Psoas muscle (tissue), 8 donors: ENCODE results near the gene GNPAT. TPM values are rescaled to one million over a fixed set of nuclear protein-coding genes. Genes with fewer than 3 reads are reported as not detected.

Experiments
- ATAC-seq, 4 donors: fragments of 200-7000 bp; cut with Tn5 transposase; one replicate each; pipeline ENCODE4 v1.9.1; 2020; ENCODE audit warnings: moderate library complexity in 3 of 4, mild to moderate bottlenecking in 2 of 4
- DNase-seq, 2 donors: peaks; one replicate each; pipeline ENCODE4 v3.0.0-alpha.2; 2020
- H3K27ac ChIP-seq: fragments of 200-600 bp; one replicate; pipeline ENCODE4 v1.8.0; 2022
- H3K27me3 ChIP-seq, 3 donors: fragments of 200-600 bp in 1 of 3; one replicate each; pipeline versions ENCODE4 v1.6.1 to v1.8.0; 2013 to 2022; ENCODE audit warnings: low read length in 2 of 3, mild to moderate bottlenecking in 2 of 3, moderate library complexity in 1 of 3; ENCODE audit not compliant: insufficient read depth in 3 of 3
- H3K36me3 ChIP-seq, 2 donors: fragments of 200-600 bp in 1 of 2; one replicate each; pipeline versions ENCODE4 v1.6.1 to v1.8.0; 2013 to 2022; ENCODE audit warnings: low read depth in 1 of 2, mild to moderate bottlenecking in 1 of 2, moderate library complexity in 1 of 2; ENCODE audit not compliant: insufficient read depth in 1 of 2
- H3K4me1 ChIP-seq: fragments of 200-600 bp; one replicate; pipeline ENCODE4 v1.8.0; 2022
- H3K4me3 ChIP-seq: fragments of 200-600 bp; one replicate; pipeline ENCODE4 v1.8.0; 2022; ENCODE audit warnings: mild to moderate bottlenecking
- H3K9me3 ChIP-seq: fragments of 200-600 bp; one replicate; pipeline ENCODE4 v1.8.0; 2022
- WGBS, 3 donors: extraction: QIAGEN DNeasy Blood & Tissue Kit; methylation state at CpG; one replicate each; pipeline versions ENCODE4 v1.1.6 to v1.1.7; 2013; 5-methylcytosine and 5-hydroxymethylcytosine counted together
- intact Hi-C, 2 donors: fragments of 100-400 bp; cut with DNase I; formaldehyde crosslinking; loops; one replicate each; pipeline versions ENCODE4 v1.11.0 to v1.14.2; 2022
- polyA plus RNA-seq, 3 donors: library from polyadenylated mRNA; stranded (reverse); fragments of 200-250 nt; gene quantifications; one replicate each; pipeline ENCODE4 v1.2.3, GENCODE V29; 2013
- total RNA-seq, 4 donors: library from RNA; stranded (reverse); fragmentation: NEBNext Ultra II Directional in 2 of 4; extraction: Animal tissue kit (Norgen Biotek cat#: 25700) in 2 of 4; gene quantifications; one replicate each; pipeline versions ENCODE4 v1.2.1 to v1.2.4, GENCODE V29; 2021 to 2023
- TF ChIP-seq, protein P1 (sequence below): fragments of 200-600 bp; IDR thresholded peaks from one replicate; pipeline ENCODE4 v1.8.0; 2022; ENCODE audit warnings: antibody characterized with exemption
- donor health status: healthy with polysubstance abuse.
- donor health status: DM: no; HTN: no; CAD: no; lungs with moderate emphysema.
- donor health status: Bipolar disorder and iron deficiency.
- donor health status: healthy.
- donor health status: DM: yes; HTN: yes; CAD: no.
- donor health status: DM: no; HTN: no; CAD: no.
- donor health status: DM: no; HTN: no; CAD: no.
- donor health status: DM: yes; HTN: yes; CAD: no.

GNPAT gene
- total and polyA plus RNA-seq, 7 donors: 45.5 to 112 (median 70.9) TPM

DNA sequence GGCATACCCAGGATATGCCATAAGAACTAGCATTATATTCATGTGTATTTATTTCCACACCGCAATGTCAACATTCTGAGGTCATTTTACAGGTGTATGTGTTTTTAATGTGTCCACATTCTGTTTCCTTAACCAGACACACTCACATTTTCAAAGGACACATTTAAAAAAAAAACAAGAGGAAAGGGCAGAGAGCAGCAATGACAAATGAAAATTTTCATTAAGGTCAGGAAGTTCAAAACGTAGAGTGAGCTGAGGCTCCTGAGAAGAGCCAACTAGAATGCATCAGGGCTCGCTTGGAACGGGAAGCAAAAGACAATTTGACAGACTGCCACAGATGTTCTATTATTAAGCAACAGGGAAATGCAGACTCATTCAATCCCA is 4.8 kb upstream of the GNPAT start:
- ATAC-seq: peak; percentile 60 to 75 (median 68)
- 11 to 22% (median 21%) methylated on average over 4 of the region's 4 CpGs for whole genome bisulfite sequencing, 3 donors

DNA sequence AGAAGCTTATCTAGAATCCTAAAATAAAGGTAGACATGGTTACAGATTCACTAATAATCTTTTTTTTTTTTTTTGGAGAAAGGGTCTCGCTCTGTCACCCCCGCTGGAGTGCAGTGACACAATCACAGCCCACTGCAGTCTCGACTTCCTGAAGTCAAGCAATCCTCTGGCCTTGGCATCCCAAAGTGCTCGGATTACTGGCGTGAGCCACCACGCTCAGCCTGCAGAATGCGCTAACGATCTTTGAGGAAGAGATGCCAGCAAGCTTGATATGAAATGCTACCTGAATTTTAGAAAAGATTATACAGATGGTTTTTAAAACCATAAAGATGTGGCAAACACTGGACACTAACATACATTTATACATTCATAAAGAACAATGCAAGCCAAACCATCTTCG is 4.1 kb upstream of the GNPAT start:
- intact Hi-C loops: no loop called here
- ATAC-seq (peak in 3 of 4 donors; percentile 52 to 57 (median 52)), DNase-seq (peak in 1 of 2 donors; percentile 61)
- TF ChIP-seq, protein P1, sequence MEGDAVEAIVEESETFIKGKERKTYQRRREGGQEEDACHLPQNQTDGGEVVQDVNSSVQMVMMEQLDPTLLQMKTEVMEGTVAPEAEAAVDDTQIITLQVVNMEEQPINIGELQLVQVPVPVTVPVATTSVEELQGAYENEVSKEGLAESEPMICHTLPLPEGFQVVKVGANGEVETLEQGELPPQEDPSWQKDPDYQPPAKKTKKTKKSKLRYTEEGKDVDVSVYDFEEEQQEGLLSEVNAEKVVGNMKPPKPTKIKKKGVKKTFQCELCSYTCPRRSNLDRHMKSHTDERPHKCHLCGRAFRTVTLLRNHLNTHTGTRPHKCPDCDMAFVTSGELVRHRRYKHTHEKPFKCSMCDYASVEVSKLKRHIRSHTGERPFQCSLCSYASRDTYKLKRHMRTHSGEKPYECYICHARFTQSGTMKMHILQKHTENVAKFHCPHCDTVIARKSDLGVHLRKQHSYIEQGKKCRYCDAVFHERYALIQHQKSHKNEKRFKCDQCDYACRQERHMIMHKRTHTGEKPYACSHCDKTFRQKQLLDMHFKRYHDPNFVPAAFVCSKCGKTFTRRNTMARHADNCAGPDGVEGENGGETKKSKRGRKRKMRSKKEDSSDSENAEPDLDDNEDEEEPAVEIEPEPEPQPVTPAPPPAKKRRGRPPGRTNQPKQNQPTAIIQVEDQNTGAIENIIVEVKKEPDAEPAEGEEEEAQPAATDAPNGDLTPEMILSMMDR: no peak
- H3K9me3 ChIP-seq: no peaks in the 10 kb centered on the region
- 53 to 70% (median 58%) methylated on average over 9 of the region's 9 CpGs for WGBS, 3 donors
- peak overlapping the region; percentile 33 for H3K4me3 ChIP-seq
- no peaks in the 10 kb centered on the region for H3K27me3 ChIP-seq
- peaks cover 4 to 29% of the 10 kb centered on the region in 2 donors for H3K36me3 ChIP-seq
- H3K27ac ChIP-seq: peak overlapping the region; percentile 83
- peaks cover 46% of the 10 kb centered on the region for H3K4me1 ChIP-seq

More for the DNA sequence above, 4.8 kb upstream of the GNPAT start:
- peak overlapping the region; percentile 83 for H3K27ac ChIP-seq
- intact Hi-C loops: no loop called here
- H3K4me3 ChIP-seq: peak overlapping the region; percentile 33
- H3K9me3 ChIP-seq: no peaks in the 10 kb centered on the region
- peaks cover 4 to 30% of the 10 kb centered on the region in 2 donors for H3K36me3 ChIP-seq
- H3K27me3 ChIP-seq: no peaks in the 10 kb centered on the region
- H3K4me1 ChIP-seq: peaks cover 45% of the 10 kb centered on the region
- DNase-seq: no peak
- TF ChIP-seq, protein P1: no peak

DNA sequence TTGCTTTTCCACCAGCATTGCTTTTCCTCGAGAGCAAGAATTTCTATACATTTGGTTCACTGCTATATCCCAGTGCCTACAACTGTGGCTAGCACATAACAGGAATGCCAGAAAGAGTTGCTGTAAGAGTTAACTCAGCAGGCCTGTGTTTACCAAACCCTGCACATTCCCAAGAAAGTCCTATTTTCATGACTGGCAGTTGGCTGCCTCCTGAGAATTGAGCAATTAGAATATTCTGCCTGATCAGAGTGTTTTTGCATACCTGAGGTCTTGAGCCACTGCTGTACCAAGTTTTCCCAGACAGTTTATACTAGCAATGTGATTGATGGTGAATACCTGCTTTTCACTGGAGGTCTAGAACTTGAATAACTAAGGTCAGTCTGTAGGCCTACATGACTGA is 2.7 kb upstream of the GNPAT start:
- H3K36me3 ChIP-seq: peaks cover 0 to 29% of the 10 kb centered on the region in 2 donors
- 95 to 97% (median 96%) methylated on average over 1 of the region's 1 CpG for WGBS, 3 donors
- H3K9me3 ChIP-seq: no peaks in the 10 kb centered on the region
- H3K27me3 ChIP-seq: no peaks in the 10 kb centered on the region
- no peak overlapping the region for H3K4me3 ChIP-seq
- no peak overlapping the region for H3K27ac ChIP-seq
- intact Hi-C loops: no loop called here
- TF ChIP-seq, protein P1: no peak
- DNase-seq: no peak
- peaks cover 58% of the 10 kb centered on the region for H3K4me1 ChIP-seq
- no peak for ATAC-seq

DNA sequence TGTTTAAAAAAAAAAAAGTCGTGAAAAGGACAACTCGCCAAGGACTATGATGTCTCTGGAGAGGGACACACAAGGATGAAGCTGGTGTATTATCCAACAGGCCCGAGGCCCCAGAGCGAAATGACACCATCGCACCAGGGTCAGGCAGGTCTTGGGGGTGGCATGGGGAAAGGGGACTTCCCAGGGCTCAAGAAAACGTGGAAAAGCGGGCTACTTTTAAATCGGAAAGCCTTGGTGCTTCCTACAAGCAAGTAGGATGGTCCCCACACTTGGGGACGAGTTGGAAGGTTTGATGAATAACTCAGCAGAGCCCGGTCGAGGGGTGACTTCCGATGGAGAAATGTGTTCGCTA is 505 bp upstream of the GNPAT start:
- peaks cover 0 to 25% of the 10 kb centered on the region in 2 donors for H3K36me3 ChIP-seq
- TF ChIP-seq, protein P1: no peak
- peak overlapping the region; percentile 88 for H3K4me3 ChIP-seq
- H3K9me3 ChIP-seq: no peaks in the 10 kb centered on the region
- H3K4me1 ChIP-seq: peaks cover 56% of the 10 kb centered on the region
- peak overlapping the region; percentile 91 for H3K27ac ChIP-seq
- WGBS, 3 donors: 0 to 2% (median 1%) methylated on average over 13 of the region's 13 CpGs
- no peak for DNase-seq
- ATAC-seq: peak; percentile 16 to 33 (median 24)
- intact Hi-C loops: loop anchor here (5.0 kb wide), 1 partner anchor 97 kb away; the partner anchor contains the start of genes EXOC8 (in 2 of the 2) and SPRTN (in 2 of the 2)
- H3K27me3 ChIP-seq: no peaks in the 10 kb centered on the region

DNA sequence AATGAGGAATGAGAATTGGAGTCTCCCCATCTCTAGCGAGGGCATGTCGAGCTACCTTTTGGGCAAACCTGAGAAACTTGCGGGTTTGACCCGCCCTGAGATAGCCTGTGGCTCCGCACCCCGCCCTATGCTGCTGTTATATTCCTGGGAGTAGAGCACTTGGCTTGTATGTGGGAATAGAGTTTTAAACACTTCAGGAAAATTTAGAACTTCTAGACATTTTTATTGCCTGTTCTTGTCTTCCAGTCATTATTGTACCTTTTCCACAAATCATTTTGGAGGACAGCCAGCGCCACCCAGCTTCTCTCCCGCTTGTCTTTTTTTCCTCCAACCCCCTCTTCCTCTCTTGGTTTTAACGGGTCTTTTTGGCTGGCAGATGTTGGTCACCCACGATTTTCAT is 738 bp downstream of the GNPAT start:
- Histone ChIP-seq H3K4me3 (peak overlapping the region; percentile 88), H3K9me3 (no peaks in the 10 kb centered on the region), H3K27me3 (no peaks in the 10 kb centered on the region), H3K27ac (peak overlapping the region; percentile 91), H3K36me3 (peaks cover 0 to 25% of the 10 kb centered on the region in 2 donors), H3K4me1 (peaks cover 45% of the 10 kb centered on the region)
- DNase-seq (no peak), ATAC-seq (peak in 3 of 4 donors; percentile 33 to 55 (median 36))
- TF ChIP-seq, protein P1: no peak
- intact Hi-C loops: loop anchor here (5.0 kb wide), 1 partner anchor 96 kb away; the partner anchor contains the start of genes EXOC8 (in 2 of the 2) and SPRTN (in 2 of the 2)
- 0 to 1% (median 0%) methylated on average over 10 of the region's 10 CpGs for WGBS, 3 donors
